SHP77 treated with DMSO at 0.1 percent for 48 hours (cell line): Measurements from ENCODE around the gene BMPER.

ENCODE experiments used
- DNase-seq: peaks from one replicate; lab custom pipeline; 2025; lab: John Stamatoyannopoulos, UW

The BMPER gene

DNA sequence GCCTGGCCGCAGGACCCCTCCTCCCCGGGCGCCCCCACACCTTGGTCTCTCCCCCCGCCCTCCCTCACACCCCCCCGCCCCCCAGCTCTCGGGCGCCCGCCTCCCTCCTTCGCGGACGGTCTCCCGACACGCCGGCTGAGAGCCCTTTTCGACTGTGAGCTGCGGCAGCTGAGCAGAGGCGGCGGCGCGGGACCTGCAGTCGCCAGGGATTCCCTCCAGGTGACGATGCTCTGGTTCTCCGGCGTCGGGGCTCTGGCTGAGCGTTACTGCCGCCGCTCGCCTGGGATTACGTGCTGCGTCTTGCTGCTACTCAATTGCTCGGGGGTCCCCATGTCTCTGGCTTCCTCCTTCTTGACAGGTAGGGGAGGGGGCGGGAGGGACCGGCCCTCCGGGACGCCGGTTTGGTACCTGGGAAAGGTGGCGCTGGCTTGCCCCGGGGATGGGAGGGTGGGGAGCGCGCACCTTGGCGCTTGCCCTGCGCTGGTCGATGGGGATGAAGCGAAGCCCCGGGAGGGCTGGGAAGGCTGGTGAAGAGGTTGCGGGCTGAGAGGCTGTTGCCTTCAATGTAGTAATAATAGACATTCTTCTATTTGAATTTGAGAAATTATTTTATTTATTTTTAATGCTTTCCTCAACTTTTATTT lies at the start of gene BMPER:
Gene BMPER (plus strand): TSS at position 151 of the 644 bp plus-strand sequence. CDS start 75 bp downstream, at position 226.
- peak; percentile 47 for DNase-seq

DNA sequence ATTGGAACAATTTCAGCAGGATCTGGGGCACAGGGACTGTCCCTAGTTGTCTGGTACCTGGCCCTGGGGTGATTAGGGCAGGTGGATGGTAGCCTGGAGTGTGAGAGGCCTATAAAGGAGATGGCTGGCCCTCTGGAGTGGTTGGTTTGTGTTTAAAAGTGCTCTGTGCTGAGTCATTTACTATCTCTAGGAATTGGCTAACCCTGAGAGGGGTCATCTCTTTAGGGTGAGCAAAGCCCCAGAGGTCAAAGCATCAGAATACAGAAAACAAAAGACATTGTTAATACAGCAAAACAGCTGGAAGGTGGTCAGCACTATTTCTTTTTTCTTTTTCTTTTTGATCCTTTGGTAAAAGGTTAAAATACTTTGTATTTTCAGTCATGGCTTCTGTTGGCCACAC lies 43.4 kb upstream of the BMPER start:
- DNase-seq: no peak

DNA sequence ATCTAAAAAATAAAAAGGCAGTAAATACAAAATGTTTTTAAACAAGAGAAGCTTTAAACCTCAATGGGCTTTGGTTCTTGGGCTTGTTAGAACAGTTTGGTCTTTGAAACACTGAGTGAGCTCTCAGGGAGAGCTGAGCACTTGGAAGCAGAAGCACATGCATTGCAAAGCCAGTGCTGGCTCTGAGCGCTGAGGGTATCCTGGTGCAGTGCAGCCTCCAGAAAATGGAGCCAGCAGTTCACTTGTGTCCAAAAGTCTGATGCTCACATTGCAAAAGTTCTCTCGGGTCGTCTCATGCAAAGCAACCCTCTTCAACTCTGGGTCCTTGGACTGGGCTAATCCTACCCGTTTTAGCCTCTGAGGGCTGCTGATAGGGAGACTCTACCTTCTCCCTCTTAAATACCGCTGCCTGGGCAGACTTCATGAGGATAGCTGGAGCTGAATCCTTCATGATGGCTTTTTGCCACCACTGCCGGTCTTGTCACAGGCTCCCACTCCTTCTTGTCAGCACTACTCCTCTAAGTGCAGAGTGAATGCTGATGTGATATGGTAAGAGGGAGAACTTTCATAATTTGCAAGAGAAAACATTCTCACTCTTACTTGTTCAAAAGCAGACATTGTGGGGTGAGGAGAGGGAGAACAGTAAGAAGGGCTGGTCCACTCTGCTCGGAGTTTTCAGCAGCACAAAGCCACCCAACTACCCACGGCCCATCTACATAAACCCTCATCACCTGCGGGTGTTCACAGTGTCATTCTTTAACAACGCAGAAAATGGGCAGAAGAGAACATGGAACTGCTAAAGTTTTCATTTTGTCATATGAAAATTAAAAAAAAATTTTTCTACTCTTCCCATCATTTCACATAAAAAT lies 42.2 kb upstream of the BMPER start:
- no peak for DNase-seq

DNA sequence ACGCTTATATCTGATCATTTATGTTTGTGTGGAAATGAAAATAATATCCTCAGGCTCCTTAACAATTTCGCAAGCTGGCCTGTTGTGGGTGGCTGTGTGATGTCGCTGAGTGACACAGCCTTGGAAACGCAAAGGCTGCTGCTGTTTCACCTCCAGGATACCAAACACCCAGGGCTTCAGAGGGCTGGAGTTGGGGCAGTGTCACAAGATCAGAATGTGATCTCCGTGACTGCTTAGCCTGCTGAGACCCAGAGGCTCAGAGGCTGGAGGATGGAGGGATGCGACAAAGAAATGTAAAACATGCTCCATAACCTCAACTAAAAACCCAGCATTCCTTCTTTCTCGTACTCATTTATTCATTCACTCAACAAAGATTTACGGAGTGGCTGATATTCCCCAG lies 37.2 kb upstream of the BMPER start:
- no peak for DNase-seq

DNA sequence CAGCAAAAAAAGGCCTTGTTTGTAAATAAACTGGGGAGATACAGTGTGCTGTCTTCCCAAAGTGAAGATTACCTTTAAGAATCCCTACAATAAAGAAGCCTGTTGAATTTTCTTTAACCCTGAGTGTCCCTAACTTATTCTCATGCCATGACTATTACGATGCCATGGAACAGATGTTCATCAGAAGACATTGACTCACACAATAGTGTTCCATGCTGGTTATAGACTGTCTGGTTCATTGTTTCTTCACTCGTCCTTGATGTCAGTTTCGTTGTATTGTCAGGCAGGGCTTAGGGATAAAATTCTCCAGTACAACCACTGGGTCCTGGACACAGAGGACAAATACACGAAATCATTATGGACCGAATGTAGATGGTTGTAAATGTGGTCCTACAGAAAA lies 36.2 kb upstream of the BMPER start:
- DNase-seq: no peak

DNA sequence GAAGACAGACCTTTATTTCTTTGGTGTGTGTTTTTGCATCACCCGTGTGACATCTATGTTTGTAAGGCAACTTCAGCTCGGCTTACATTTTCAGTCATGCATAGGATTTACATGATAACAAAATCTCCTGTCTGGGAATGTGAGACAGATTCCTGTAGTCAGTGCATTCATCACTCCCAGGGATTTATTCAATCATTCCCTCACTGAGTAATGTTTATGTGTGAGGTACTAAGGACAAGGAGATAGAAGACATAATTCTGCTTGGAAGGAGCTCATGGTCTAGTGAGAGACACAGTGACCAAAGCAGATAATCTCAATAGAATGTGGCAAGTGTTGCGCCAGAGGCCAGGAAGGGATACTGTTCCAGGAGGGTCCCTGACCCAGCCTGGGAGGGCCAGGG lies 35.2 kb upstream of the BMPER start:
- no peak for DNase-seq

DNA sequence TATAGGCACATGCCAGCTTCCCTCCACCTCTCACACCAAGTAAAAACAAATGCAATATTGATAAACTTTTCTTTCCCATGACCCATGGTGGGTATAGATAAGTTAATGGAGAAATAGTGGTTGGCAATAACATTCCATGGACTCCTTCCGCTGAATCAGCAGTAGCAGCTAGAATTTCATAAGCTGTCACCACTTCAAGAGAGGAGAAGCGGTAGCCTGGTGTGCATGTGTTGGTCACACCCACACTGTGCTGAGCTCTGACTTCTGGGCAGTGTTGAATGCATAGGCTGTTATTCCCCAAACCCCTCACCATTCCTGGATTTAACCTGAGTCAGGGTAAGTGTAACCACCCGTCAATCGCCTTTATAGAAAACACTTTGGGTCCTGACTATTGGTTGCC lies 32.5 kb upstream of the BMPER start:
- no peak for DNase-seq

DNA sequence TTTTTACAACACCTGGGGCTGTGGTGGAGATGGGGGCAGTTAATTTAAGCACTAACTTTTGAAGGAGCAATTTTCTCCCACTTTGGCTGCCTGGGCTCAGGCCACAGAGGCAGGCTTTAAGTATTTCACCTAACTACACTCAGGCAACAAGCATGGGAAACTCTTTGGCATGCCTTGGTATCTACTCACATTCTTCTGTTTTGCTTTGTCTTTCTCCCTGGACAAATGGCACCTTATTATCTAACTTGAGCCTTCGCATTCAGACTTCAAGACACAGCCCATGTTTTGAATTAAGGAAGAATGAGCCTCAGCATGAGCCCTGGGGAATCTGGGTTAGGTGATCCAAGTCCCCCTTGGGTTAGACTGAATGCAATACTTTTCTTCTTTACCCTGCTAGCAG lies 31.8 kb upstream of the BMPER start:
- DNase-seq: no peak

DNA sequence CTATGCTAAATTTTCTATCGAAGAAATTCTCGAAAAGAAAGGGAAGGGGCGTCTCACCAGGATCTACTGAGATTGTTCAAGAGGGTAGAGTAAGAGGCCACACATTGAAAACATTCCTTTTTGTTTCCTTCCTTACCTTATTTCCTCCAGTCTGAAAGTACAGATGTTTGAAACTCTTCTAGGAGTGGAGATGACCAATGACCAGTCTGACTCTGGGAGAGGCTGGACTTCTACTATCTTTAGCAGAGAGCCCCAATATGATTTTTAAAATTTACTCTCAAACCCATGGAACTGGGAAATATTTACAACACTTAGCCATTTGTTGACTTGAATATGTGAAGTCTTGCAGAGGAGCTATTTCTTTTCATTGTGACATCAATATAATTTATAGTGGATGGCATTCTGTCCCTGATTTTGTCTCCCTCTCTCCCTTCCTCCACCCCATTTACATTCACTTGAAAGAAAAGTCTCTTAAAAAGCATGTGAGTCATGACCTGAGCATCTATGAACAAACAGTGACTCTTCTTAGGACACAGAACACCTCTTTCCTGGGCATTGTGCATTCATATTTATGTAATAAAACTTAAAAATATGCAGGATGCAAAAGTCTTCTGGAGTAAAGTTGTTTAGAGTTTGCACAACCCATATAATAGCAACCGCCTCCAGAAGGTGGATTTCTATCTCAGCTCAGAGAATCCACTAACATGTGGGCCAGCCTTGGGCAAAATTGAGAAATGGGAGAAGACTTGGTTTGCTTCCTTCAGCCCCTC lies 31.2 kb upstream of the BMPER start:
- no peak for DNase-seq

DNA sequence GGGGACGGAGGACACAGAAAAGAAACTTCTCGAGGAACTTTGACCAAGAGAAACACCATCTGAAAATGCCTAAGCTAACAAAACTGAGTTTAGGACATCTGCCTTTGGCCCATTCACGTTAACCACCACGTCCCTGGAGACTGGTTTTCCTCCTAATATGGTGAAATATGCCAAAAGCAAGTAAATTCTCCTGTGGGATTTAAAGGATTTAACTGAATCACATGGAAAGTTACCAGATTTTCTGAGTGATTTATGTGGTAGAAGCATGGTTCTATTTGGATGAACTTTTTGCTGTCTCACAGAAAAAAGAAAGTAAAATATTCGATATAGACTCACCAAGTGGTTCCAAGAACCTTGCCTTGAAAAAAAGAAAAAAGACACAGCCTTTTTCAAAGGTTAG lies 30.4 kb upstream of the BMPER start:
- no peak for DNase-seq

DNA sequence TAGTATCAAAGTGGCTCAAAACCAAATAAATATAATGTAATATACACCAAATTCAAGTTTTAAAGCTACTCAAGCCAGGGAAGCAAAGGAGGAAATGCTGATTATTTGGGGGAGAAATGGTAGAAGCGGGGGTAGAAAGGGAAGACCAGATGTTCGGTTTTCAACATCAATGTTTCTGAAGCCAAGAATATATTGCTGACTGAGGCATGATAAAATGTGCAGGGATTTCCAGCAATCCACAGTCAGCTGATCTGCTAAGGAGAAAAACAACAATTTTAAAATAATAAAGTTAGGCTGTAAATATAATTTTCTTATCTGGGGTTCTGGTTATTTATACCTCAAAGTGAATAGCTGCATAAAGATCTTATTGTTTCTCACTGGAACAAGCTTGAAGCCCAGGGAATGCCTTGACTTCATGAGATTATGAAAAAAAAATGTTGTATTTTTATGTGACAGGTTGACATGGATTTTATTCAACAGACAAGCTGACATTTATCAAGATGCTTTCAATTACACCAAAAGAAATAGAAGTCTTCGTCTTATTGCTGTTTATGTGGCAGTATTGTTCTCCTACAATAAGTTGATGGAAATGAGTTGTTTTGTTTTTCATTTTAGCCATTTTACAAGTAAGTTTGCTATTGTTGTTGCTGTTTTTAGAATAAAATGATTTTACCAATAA lies 28.6 kb upstream of the BMPER start:
- DNase-seq: no peak

DNA sequence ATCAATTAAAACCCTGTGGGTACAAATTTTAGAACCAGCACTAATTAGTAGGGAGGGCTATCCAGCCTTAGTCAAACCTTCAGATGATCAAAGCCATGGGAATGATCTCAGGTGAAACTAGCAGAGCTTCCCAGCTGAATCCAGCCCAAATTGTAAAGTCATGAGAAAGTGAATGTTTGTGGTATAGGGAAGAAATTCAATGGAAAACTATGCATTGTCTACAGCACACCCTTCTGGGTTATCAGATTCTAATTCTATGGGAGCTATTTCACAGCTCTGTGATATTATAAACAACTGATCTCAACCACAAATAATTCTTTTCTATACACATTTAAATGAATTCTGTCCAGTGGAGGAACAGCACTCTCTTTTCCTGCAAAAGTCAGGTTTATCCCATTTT lies 24.6 kb upstream of the BMPER start:
- no peak for DNase-seq

DNA sequence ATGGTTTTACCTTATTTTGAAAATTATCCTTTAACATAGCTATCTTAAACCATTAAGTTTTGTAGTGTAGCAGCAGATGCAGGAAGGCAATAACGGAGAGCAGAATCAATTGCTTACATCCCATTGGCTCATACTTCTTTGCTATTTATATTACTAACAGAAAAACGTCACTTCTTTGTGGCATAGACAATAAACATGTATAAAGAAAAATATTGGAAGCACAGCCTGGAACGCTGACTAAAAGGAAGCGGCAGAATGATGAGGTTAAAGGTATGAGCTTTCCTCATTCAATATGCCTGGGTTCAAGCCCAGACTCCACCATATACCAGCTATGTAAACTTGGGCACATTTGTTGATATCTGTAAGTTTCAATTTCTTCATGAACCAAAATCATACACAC lies 24.0 kb upstream of the BMPER start:
- no peak for DNase-seq

DNA sequence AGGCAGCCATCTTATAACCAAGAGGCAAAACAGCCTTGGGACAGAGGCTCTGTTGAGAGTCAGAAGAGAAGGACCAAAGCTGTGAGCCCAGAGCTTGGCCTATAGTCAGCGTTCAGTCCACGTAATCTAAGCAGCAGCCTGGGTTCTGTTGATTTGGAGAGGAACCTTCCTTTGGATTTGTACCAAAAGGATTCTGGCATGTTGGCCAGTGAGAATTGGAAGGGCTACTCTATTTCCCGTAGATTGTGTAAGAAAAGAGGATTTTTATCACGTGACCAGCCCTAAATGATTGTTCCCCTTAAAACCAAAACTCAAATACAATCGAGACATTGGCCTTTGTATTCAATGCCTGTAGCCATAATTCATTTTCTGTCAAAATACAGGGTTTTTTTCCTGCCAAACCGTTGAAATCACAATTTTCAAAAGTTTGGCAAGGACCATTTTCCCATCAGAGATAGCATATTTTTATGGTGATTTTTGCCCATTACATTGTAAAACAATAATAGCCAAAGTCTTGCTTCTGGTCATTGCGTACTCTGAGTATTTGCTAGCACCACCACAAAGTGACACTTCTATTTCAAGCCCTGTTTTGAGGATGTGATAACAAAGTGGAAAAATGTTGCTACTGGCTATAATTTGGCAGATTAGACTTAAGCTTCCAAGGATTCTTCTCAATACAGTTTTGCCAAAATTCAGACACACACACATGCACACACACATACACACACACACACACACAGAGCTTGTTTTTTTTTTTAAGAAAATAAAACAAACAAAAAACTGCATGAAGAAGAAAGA lies 23.1 kb upstream of the BMPER start:
- DNase-seq: no peak

DNA sequence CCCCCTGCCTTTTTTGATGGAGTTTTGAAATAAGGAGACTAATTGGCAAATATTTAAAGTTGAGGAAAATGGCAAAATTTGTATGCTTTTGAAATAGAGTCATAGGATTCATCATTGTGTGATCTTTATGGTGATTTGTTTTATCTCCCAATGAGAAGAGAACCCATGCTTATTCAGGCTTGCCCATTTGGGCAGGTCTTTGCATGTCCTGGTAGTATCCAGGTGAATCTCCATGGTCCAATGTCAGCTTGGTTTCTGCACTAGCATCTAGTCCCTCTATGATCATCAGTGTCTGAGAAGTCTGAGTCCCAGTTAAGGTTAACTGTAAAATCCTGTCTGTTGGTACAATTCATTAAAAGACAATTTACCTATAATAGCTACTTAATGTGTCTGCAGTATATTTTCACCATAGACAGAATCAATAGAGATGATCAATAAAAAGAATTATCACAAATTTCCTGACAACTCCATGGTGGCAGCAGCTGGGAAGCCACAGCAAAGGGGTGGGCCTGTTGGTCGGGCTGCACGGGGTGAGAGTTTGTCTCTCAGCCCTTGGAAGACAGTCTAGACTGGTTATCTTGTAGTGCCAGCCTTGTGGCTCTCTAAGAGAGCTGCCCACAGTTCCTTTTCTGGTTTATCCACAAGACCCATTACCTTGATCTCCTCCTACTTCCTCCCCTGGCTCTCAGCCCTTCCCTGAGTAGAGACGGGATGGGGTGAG lies 22.2 kb upstream of the BMPER start:
- no peak for DNase-seq

DNA sequence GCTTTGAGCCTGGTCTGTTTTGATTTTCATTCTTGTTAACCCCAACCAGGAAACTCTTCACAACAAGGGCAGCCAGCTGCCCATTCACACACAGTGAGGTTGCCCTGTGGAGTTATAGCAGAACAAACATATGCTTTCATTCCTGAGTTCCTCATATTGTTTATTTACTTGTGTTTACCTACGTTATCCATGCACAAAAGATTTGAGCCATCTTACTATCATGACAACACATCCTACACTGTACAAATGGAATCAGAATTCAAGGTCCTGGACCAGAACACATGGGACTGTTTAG lies 21.7 kb upstream of the BMPER start:
- DNase-seq: no peak

DNA sequence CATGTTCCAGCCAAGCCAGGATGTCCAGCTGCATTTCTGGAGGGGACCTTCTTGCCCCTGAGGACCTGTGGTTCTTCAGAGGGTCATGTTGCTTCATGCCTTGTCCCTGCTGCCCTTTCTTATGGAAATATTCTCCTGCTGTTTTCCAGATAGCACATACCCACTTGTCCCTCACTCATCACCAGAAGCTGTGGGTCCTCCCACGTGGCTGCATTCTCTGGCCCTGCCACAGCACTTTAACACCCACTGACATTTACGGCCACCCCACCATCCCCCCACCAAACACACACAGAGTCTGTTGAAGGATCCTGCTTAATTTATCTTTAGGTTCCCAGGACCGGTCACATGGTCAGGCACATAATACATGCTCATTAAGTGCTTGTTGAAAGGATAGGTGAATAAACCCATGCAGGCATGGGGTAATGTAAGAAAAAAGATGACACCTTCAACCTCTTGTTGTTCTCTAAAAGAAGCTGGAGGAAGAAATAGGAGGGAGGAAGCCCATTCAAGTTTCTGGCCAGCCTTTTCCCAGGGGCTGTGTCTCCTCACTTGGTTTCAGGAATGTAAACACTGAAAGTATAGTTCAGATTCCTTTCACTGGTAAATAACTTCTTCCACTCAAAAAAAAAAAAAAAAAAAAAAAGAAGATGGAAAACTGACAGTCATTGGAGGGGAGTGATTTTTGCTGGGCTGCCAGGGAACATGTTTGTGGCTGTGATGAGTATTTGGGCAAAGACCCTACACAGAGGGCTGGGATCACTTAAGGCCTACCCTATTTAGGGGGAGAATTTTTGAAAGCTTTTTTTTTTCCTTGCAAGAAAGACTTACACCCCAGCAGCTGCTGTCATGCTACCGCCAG lies 19.8 kb upstream of the BMPER start:
- no peak for DNase-seq

DNA sequence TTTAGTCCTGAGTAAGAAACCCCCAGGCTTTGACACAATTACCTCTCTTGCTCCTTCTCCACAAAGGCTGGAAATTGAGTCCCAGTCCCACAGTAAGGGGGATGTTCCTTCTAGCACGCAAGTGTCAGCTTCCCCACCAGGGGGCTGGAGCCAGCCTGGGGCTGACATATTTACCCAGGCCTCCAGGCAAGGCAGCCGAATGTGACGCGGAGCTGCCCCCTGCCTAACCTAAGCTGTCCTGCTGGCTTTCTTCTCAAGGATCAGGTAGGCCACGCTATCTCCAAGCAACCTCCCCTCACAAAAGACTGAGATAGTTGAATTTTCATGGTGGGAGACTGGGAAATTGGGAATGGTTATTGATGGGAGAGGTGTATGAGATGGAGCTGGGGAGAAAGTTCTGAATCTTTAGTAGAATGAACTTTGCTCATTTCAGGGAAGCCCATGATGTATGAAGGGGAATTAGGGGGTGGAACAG lies 19.2 kb upstream of the BMPER start:
- peak; percentile 7 for DNase-seq

DNA sequence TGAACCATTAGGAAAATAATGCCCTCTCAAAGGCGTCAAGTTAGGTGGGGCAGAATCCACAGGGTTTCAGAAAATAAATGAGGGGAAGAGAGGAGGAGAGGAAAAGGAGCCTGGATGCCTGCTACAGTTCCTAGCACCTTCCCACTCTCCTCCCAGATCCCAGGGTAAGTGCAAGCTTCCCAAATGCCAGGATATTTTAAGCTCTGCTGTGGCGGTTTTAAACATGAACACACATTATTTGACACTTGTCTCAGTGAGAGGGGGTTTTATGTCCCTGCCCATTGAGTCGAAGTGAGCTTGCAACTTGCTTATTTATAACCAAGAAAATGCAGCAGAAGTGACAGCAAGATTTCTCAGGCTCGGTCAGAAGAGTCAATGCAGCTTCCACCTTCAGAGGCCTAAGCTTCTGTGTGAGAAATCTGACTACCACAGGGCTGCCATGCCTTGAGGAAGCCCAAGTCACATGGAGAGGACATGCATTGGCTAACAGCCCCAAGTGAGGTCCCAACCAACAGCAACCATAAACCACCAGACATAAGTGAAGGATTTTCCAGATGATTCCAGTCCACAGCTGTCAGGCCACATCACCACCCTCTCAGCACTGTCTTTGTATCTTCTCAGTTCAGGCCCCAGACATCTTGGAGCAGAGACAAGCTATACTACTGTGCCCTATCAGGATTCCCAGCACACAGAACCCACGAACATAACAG lies 17.9 kb upstream of the BMPER start:
- no peak for DNase-seq
